Smooth muscle cell (in vitro differentiated cells): ENCODE data around the gene NAALADL2. TPM values are rescaled to one million over a fixed set of nuclear protein-coding genes. Genes with fewer than 3 reads are reported as not detected.

Experiments
- DNase-seq: peaks from one replicate; lab custom pipeline; 2025; ENCODE audit not compliant: unreplicated experiment; lab: John Stamatoyannopoulos, UW
- H2AFZ ChIP-seq: fragments of 200-600 bp; sonication (generic); 2 replicates; pipeline ENCODE4 v1.6.0; 2016; ENCODE audit warnings: antibody characterized with exemption, low read depth, mild to moderate bottlenecking
- H3F3A ChIP-seq: fragments of 200-600 bp; sonication (generic); 2 replicates; pipeline ENCODE4 v1.6.0; 2017; ENCODE audit warnings: antibody characterized with exemption, low read depth
- H3K27ac ChIP-seq: fragments of 200-600 bp; sonication (generic); 2 replicates; pipeline ENCODE4 v1.5.1; 2016; ENCODE audit warnings: low read depth, mild to moderate bottlenecking
- H3K27me3 ChIP-seq: fragments of 200-600 bp; sonication (generic); 2 replicates; pipeline ENCODE4 v1.6.1; 2016; ENCODE audit warnings: low read depth, mild to moderate bottlenecking
- H3K36me3 ChIP-seq: fragments of 200-600 bp; sonication (generic); 2 replicates; pipeline ENCODE4 v1.5.1; 2016; ENCODE audit warnings: low read depth
- H3K4me1 ChIP-seq: fragments of 200-600 bp; sonication (generic); 2 replicates; pipeline ENCODE4 v1.5.1; 2016; ENCODE audit warnings: low read depth
- H3K4me2 ChIP-seq: fragments of 200-600 bp; sonication (generic); 2 replicates; pipeline ENCODE4 v1.6.0; 2016; ENCODE audit warnings: mild to moderate bottlenecking
- H3K4me3 ChIP-seq: fragments of 200-600 bp; sonication (generic); 2 replicates; pipeline ENCODE4 v1.5.1; 2016; ENCODE audit warnings: mild to moderate bottlenecking
- H3K79me2 ChIP-seq: fragments of 200-600 bp; sonication (generic); 2 replicates; pipeline ENCODE4 v1.6.0; 2016; ENCODE audit warnings: low read depth, mild to moderate bottlenecking
- H3K9ac ChIP-seq: fragments of 200-600 bp; sonication (generic); 2 replicates; pipeline ENCODE4 v1.6.0; 2016; ENCODE audit warnings: low read depth
- H3K9me3 ChIP-seq: fragments of 200-600 bp; sonication (generic); replicated peaks from 2 replicates; pipeline ENCODE4 v1.5.1; 2016; ENCODE audit warnings: low read depth
- H4K20me1 ChIP-seq: fragments of 200-600 bp; sonication (generic); 2 replicates; pipeline ENCODE4 v1.6.0; 2016; ENCODE audit warnings: low read depth
- WGBS: methylation state at CpG from one replicate; pipeline ENCODE4 v1.1.7; 2016; ENCODE audit warnings: low lambda C conversion rate; 5-methylcytosine and 5-hydroxymethylcytosine counted together
- polyA plus RNA-seq: library from polyadenylated mRNA; unstranded; fragments of >200 nt; fragmentation: Nextera tagmentation; extraction: Ambion mirVana; gene quantifications from 2 replicates; pipeline ENCODE4 v1.2.1, GENCODE V29; 2016
- total RNA-seq: library from RNA; depleted of rRNA; stranded (reverse); fragments of >200 nt; gene quantifications from 2 replicates; pipeline ENCODE4 v1.2.3, GENCODE V29; 2014
- TF ChIP-seq, protein P1 (sequence below): fragments of 200-600 bp; sonication (generic); IDR thresholded peaks from 2 replicates; pipeline ENCODE4 v1.5.1; 2017; ENCODE audit warnings: borderline replicate concordance, mild to moderate bottlenecking, antibody characterized with exemption; ENCODE audit not compliant: insufficient read depth, poor library complexity, severe bottlenecking

Gene NAALADL2
- total and polyA plus RNA-seq, 2 experiments from 2014 or later, result 2.5 to 13.8 TPM

DNA sequence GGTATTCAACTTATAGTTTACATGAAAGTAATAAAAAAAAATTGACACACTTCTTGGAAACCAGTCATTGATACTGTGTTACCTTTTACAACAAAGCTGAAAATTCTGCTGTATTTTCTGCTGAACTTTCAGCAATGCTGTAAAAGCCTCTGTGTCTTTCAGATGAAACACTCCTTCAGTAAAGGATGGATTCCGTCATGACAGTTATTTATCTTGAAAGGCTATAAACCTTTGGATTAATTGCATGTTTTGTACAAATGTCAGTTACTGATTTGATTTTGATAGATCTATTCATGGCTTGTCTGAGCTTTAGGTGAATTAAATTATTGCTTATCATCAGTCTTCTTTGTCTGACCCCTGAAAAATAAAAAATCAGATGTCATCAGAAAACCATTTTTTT lies 355.1 kb downstream of the NAALADL2 start:
- no peaks in the 10 kb centered on the region for H4K20me1 ChIP-seq
- 90% methylated on average over 1 of the region's 1 CpG for WGBS
- no peaks in the 10 kb centered on the region for H3F3A ChIP-seq
- no peaks in the 10 kb centered on the region for H3K79me2 ChIP-seq
- H3K9ac ChIP-seq, result no peak overlapping the region
- H3K4me3 ChIP-seq, result no peak overlapping the region
- TF ChIP-seq, protein P1, sequence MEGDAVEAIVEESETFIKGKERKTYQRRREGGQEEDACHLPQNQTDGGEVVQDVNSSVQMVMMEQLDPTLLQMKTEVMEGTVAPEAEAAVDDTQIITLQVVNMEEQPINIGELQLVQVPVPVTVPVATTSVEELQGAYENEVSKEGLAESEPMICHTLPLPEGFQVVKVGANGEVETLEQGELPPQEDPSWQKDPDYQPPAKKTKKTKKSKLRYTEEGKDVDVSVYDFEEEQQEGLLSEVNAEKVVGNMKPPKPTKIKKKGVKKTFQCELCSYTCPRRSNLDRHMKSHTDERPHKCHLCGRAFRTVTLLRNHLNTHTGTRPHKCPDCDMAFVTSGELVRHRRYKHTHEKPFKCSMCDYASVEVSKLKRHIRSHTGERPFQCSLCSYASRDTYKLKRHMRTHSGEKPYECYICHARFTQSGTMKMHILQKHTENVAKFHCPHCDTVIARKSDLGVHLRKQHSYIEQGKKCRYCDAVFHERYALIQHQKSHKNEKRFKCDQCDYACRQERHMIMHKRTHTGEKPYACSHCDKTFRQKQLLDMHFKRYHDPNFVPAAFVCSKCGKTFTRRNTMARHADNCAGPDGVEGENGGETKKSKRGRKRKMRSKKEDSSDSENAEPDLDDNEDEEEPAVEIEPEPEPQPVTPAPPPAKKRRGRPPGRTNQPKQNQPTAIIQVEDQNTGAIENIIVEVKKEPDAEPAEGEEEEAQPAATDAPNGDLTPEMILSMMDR, result no peak
- no peaks in the 10 kb centered on the region for H3K27me3 ChIP-seq
- H3K36me3 ChIP-seq, result no peaks in the 10 kb centered on the region
- no peak for DNase-seq
- no peaks in the 10 kb centered on the region for H3K4me1 ChIP-seq
- no peak overlapping the region for H2AFZ ChIP-seq
- no peak overlapping the region for H3K27ac ChIP-seq
- H3K9me3 ChIP-seq, result no peaks in the 10 kb centered on the region
- H3K4me2 ChIP-seq, result no peak overlapping the region

DNA sequence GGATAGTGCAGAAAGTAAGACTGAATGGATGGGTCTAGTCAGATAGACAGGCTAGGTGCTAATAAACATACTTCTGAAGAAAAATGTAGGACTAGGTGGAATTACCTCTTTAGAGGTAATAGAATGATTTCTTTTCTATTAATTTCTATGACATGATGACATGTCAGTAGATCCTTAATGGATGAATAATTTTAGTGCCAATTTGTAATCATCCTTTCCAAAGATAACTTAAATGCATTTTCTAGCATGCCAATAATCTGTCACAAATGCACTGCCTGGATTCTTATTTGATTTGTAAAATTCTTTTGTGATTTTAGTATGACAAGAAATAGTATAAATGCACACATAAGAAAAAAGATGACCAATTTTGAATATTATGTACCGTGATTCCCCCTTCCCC lies 356.7 kb downstream of the NAALADL2 start:
- H3K9ac ChIP-seq, result no peak overlapping the region
- 84% methylated on average over 1 of the region's 1 CpG for WGBS
- TF ChIP-seq, protein P1, result no peak
- no peaks in the 10 kb centered on the region for H3K79me2 ChIP-seq
- no peak overlapping the region for H2AFZ ChIP-seq
- H3K27me3 ChIP-seq, result no peaks in the 10 kb centered on the region
- no peaks in the 10 kb centered on the region for H3F3A ChIP-seq
- no peaks in the 10 kb centered on the region for H3K9me3 ChIP-seq
- H3K4me3 ChIP-seq, result no peak overlapping the region
- H3K4me2 ChIP-seq, result no peak overlapping the region
- no peaks in the 10 kb centered on the region for H3K4me1 ChIP-seq
- H3K27ac ChIP-seq, result no peak overlapping the region
- H3K36me3 ChIP-seq, result no peaks in the 10 kb centered on the region
- DNase-seq, result no peak
- no peaks in the 10 kb centered on the region for H4K20me1 ChIP-seq

DNA sequence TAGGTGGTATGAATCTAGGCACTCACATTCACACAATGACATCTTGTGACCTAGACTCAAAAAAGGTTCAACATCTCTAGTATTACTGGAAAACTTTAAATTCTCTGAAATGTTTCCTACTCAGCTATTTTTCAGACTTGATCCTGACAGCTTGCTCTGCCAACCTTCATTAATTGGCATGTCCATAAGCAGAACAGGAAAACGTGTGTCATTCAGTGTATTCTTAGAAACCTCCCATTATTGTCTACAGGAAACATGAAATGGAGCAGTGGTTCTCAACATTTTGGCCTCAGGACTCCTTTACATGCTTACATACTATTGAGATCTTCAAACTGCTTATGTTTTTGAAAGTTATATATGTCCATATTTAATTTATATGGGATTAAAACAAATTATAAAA lies 363.2 kb downstream of the NAALADL2 start:
- no peak overlapping the region for H3K4me3 ChIP-seq
- WGBS, result 81% methylated on average over 1 of the region's 1 CpG

DNA sequence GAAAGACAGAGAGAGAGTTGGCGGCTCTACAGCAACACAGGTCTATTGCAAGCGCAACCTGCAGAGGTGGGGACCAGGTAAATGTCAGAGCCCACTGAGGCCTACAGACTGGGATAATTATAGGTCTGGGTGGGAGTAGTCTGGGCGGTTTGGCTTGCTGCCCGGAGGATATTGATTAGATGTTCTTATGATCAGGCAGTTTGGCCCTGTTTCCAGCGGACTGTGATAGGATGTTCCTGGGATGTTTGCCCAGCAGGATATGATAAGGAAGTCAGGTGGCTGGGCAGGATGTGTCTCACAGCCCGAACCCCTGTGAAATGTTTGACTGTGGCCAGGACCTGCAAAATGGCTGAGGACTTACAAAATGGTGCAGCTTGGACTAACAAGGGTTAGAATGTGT lies 364.9 kb downstream of the NAALADL2 start:
- no peaks in the 10 kb centered on the region for H3F3A ChIP-seq
- H3K4me1 ChIP-seq, result no peaks in the 10 kb centered on the region
- DNase-seq, result no peak
- no peak overlapping the region for H3K27ac ChIP-seq
- H3K27me3 ChIP-seq, result no peaks in the 10 kb centered on the region
- no peaks in the 10 kb centered on the region for H4K20me1 ChIP-seq
- H3K4me3 ChIP-seq, result no peak overlapping the region
- H3K36me3 ChIP-seq, result no peaks in the 10 kb centered on the region
- H3K4me2 ChIP-seq, result no peak overlapping the region
- no peaks in the 10 kb centered on the region for H3K79me2 ChIP-seq
- no peaks in the 10 kb centered on the region for H3K9me3 ChIP-seq
- 83% methylated on average over 6 of the region's 6 CpGs for whole genome bisulfite sequencing
- TF ChIP-seq, protein P1, result no peak
- H3K9ac ChIP-seq, result no peak overlapping the region
- H2AFZ ChIP-seq, result no peak overlapping the region

More for the DNA sequence above, 363.2 kb downstream of the NAALADL2 start:
- no peaks in the 10 kb centered on the region for H3K79me2 ChIP-seq
- no peak overlapping the region for H3K4me2 ChIP-seq
- H3K9me3 ChIP-seq, result no peaks in the 10 kb centered on the region
- H3K27me3 ChIP-seq, result no peaks in the 10 kb centered on the region
- no peak overlapping the region for H3K9ac ChIP-seq
- H3K36me3 ChIP-seq, result no peaks in the 10 kb centered on the region
- no peaks in the 10 kb centered on the region for H3K4me1 ChIP-seq
- DNase-seq, result no peak
- no peak overlapping the region for H2AFZ ChIP-seq
- no peaks in the 10 kb centered on the region for H4K20me1 ChIP-seq
- TF ChIP-seq, protein P1, result no peak
- H3F3A ChIP-seq, result no peaks in the 10 kb centered on the region
- H3K27ac ChIP-seq, result no peak overlapping the region
